NCI-H748 (cell line): ENCODE results near the gene DYNLRB1.

Source experiments
- DNase-seq: peaks from one replicate; lab custom pipeline; 2025; ENCODE audit not compliant: unreplicated experiment; lab: John Stamatoyannopoulos, UW

DYNLRB1 gene

DNA sequence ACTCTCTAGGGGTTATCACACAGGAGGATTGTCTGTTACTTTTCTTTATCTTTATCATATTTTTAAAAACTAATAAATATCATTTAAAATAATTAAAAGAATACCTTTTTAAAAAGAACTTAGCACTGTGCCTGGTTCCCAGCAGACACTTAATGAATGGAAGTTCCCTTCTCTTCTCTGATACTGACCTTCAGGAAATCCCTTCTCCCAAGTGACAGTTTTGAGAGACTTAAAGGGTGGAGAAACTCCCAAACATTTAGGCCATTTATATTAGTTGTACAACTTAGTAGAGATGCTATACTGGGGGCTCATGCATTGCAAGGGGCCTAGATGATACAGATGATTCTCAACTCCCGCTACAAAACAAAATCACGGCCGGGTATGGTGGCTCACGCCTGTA is 60.8 kb downstream of the DYNLRB1 start:
- no peak for DNase-seq

DNA sequence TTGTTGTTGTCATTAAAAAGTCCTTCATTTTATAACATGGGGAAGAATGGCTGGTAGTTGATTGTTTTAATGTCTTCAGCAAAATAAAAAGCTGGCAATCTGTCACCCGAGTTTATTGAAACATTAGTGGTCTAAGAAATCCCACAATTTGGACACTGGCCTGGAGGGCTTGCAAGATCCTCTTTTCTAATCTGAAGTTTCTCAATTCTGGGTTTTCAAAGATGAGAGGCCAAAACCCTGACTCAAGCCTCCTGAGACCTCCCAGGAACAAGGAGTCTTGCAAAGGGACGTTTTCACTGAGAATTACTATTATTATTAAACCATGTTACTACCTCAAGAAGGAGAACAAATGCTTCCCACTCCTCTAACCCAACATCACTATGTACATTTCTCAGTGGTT is 61.8 kb downstream of the DYNLRB1 start:
- DNase-seq: no peak

DNA sequence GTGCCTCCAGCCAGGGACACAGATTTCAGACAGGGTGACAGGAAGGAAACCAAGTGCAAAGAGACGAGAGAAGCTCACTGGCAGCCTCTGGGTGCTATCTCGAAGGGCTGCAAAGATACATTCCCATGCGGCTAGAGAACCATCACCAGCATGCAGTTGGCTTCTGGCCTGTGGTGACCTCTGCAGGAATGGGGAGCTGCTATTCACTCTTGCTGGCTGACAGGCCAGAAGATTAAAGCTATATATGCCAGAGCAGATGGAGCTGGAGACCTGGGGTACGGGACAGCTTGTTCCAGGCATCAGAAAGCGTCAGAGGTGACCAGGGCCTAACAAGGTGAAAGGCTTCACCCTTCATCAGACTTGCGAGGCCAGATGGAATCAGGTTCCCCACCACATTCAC is 62.3 kb downstream of the DYNLRB1 start:
- DNase-seq: no peak

DNA sequence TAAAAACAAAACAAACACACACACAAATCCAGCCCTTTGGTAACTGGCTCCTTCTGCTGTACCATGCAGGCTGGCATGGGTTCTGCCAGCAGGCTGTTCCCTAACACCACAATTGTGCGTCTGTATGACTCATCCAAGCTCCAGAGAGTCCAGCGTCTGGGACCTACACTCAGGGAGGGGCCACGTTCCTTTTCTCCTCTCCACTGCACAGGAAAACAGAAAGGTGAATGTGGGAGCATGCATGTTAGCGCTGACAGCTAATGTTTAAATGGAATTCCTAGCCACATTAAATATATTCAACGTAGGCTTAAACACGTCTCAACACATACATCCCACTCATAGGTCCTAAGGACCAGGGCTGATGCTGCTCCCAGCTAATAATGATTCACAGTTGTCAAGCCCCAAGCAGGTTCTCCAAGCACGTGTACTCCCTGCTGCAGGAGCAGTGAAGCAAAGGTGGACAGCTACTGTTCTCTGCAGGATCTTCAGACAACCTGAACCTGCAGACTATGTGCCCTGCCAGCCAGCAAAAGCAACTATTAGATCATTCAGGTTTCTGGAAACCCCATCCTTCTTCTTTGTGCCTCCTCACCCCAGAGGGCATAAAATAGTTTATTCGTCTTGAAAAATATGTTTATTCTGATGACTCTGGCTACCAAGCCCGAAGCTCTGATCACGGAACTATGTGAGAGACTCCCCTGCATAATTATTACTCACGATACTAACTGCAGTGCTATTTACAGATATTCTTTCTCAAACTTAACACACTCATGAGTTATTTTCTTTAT is 63.2 kb downstream of the DYNLRB1 start:
- DNase-seq: peak; percentile 13

- DNase-seq: no peak
Measured at GRCh38 chr20:34579979-34580940, 64.0 kb downstream of the DYNLRB1 start.

GRCh38 chr20:34581341-34582184 is 65.3 kb downstream of the DYNLRB1 start:
- no peak for DNase-seq

DNA sequence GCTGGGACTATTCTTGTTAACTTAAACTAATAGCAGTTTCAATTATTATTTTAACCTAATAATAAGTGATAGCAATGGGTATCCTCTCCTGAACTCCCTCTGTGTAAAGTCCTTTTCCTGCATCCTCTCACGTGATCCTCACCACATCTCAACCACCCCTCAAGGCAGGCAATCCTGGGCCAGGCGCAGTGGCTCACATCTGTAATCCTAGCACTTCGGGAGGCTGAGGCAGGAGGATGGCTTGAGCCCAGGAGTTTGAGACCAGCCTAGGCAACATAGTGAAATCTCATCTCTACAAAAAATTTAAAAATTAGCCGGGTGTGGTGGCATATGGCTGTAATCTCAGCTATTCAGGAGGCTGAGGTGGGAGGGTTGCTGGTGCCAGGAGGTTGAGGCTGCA is 66.0 kb downstream of the DYNLRB1 start:
- DNase-seq: no peak

DNA sequence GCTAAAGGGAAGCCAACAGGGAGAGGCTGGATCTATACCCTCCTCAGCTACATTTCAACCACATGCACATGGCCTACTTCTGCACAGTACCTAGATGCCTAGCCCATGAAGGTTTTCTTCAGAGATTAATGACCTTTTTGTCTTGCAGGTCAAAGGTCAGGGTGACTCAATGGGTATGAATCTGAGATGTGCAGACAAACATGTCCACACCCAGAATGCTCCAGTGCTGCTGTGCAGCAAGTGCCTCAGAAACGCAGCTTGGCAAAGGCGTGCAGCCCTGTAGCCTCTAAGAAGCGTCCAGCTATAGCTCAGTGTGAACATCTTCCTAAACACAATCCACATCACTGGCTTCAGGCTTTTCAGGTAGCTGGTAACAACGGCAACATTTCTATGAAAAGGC is 66.7 kb downstream of the DYNLRB1 start:
- no peak for DNase-seq

DNA sequence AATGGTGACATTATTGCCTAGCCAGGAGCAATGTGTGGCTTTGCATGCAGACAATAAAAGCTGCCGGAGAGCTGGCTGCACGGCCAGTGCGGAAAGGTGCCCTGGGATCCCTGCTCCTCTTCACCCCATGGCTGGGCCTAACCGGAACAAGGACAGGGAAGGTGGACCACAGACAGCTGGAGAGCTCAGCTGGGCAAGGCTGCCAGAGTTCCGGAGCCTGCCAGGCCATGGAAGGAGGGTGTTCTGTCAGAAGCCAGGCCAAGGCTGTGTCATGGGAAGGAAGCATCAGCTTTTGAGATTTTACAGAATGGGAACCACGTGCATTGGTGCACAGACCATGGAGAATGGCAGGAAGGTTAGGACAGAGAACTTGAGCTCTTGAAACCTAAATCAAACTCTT is 67.3 kb downstream of the DYNLRB1 start:
- no peak for DNase-seq

DNA sequence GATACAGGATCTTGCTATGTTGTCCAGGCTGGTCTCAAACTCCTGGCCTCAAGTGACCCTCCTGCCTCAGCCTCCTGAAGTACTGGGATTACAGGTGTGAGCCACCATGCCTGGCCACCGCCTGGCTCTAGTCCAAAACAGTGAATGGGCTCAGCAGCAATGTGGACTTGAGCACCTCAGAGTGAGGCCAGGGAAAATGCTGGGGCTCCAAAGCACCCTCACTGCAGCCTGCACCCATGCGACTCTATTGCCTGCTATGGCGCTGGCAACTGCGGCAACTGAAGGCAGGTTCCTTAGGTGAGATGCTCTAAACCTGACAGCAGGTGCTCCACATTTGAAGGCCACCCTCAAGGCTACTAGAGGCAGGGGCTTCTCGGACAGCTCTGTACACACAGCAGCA is 68.8 kb downstream of the DYNLRB1 start:
- DNase-seq: no peak

GRCh38 chr20:34586488-34587163 is 70.4 kb downstream of the DYNLRB1 start:
- DNase-seq: no peak
